ENCODE data around the gene CDC20B. TPM values are rescaled to one million over a fixed set of nuclear protein-coding genes. Genes with fewer than 3 reads are reported as not detected.

Gene CDC20B, protein sequence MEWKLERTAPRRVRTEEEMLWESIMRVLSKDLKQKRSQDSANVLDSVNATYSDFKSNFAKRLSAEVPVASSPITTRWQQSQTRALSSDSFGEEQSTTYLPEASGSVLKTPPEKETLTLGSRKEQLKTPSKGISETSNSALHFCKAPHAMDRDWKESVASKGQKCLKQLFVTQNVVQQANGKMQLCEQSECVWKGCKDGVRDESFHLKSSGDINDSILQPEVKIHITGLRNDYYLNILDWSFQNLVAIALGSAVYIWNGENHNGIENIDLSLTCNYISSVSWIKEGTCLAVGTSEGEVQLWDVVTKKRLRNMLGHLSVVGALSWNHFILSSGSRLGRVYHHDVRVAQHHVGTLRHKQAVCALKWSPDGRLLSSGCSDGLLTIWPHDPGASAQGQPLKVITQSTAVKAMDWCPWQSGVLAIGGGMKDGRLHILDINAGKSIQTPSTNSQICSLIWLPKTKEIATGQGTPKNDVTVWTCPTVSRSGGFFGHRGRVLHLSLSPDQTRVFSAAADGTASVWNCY
- total RNA-seq: under 1 TPM in 1 of 2 donors, not detected in 1; 0.28 TPM
- polyA plus RNA-seq: not detected

DNA sequence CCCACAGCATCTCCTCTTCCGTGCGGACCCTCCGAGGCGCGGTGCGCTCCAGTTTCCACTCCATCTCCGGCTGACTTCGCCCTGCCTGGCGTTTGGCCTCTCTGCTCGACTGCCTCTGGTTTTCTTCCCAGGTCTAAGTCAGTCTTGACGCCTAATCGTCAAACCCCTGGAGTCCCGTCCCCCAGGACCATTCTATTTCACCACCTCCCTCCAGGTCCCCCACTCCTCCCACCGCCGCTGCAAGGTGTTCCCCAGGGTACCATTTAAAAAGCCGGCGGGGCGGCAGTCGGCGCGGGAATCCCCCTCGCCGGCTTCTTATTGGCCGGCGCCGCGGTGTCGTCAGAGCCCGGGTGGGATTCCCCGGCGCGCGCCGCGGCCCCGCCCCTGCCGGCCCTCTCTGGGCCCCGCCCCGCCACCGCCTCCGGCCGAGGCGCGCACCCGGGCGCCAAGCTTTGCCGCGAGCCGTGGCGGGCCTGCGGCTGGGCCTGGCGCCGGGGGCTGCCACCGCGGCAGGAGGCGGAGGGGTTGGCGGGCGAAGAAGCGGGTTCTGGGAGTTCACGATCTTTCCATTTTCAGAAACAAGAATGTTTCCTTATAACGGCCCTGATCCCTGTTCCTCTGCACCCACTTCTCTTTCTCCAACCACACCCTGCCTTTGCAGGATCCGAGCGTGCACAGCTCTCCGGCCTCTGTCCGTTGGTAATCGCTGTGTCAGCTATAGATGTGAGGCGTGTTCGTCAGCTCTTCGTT lies at the start of gene CDC20B:
TSS of gene CDC20B (minus strand) at position 241 of the 750 bp plus-strand sequence. CDS start at position 64, 177 bp downstream.
- peaks cover 10 to 32% (median 29%) of the 10 kb centered on the region in 4 donors for H3K4me1 ChIP-seq (ENCODE audit: control insufficient read depth in 4 of 4, insufficient read depth in 4 of 4, low read length in 3 of 4)
- peak within 1 kb of the TSS; percentile 37 to 59 (median 57) for H3K4me3 ChIP-seq (ENCODE audit: low read depth in 1 of 3, low read length in 3 of 3)
- peaks cover 0 to 10% (median 2%) of the 10 kb centered on the region in 4 donors for H3K27me3 ChIP-seq (ENCODE audit: control insufficient read depth in 4 of 4, insufficient read depth in 4 of 4, low read length in 3 of 4)
- WGBS: under 1% methylated on average over 69 of the region's 69 CpGs
- DNase-seq (ENCODE audit: low spot score): peak; percentile 76
- no peak for TF ChIP-seq YY1 (IDR thresholded peaks at IDR 0.05)
- TF ChIP-seq TAF1 (conservative IDR thresholded peaks at IDR 0.05): no peak
- no peak for TF ChIP-seq HNF4G (IDR thresholded peaks at IDR 0.05)
- no peak for TF ChIP-seq JUND (IDR thresholded peaks at IDR 0.05)
- TF ChIP-seq RAD21 (IDR thresholded peaks at IDR 0.05): no peak
- TF ChIP-seq NR2F2 (IDR thresholded peaks at IDR 0.05): no peak
- TF ChIP-seq, protein P1, sequence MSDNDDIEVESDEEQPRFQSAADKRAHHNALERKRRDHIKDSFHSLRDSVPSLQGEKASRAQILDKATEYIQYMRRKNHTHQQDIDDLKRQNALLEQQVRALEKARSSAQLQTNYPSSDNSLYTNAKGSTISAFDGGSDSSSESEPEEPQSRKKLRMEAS (IDR thresholded peaks at IDR 0.05): no peak
- TF ChIP-seq HNF4A (conservative IDR thresholded peaks at IDR 0.05): no peak
- no peaks in the 10 kb centered on the region for H3K36me3 ChIP-seq (ENCODE audit: control insufficient read depth in 4 of 4, insufficient read depth in 3 of 4, low read depth in 1 of 4, low read length in 3 of 4)
- no peak within 1 kb of the TSS for H3K9ac ChIP-seq (ENCODE audit: low read depth in 1 of 2, low read length in 2 of 2)
- no peaks in the 10 kb centered on the region for H3K9me3 ChIP-seq (ENCODE audit: control insufficient read depth in 4 of 4, low read length in 3 of 4)
- H3K27ac ChIP-seq (ENCODE audit: low read depth in 1 of 2, low read length in 2 of 2): no peak within 1 kb of the TSS

DNA sequence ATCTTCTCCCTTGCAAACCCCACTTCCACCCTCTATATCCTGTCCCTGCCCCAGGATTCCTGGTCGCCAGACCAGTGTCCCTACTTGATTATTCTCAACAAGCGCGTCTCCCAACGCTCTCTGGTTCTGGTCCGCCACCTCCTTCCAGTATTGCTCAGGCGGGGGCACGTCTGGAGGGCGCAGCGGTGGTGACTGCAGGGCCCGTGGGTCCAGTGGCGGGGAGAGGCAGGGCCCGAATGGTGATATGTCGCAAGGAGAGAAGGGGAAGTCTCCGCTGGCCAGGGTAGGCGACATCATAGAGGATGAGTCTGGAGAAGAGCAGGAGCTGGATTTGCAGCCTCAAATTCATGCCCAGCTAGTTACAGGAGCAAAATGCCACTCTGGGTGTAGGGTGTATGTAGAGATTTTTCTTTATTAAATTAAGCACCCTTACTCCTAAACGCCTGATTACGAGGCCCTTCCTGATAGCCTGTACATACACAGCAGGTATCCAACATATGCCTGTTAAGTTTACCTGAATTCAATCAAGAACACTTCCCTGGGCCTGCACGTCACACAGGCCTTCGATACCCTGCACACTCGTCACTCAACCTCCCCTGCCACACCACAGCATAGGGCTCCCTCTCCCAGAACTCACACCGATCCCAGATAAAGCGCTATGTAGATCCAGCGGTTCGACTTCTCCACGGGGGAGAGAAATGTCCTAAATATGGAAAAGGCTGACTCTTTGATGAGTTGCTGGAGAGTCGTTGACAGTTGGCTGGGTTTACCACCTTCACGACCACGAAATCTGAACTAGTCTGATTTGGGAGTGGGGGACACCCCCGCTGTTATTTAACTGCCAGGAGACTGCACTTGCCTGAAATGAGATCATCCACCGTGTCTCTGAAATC lies 49.4 kb upstream of the CDC20B start:
- Histone ChIP-seq H3K4me1 (ENCODE audit: control insufficient read depth in 4 of 4, insufficient read depth in 4 of 4, low read length in 3 of 4) (peaks cover under 1 to 19% (median 8%) of the 10 kb centered on the region in 4 donors), H3K27ac (ENCODE audit: low read depth in 1 of 2, low read length in 2 of 2) (no peak overlapping the region), H3K9me3 (ENCODE audit: control insufficient read depth in 4 of 4, low read length in 3 of 4) (peaks cover 0 to 10% (median 0%) of the 10 kb centered on the region in 4 donors)

More for the DNA sequence above, 49.4 kb upstream of the CDC20B start:
- Histone ChIP-seq H3K36me3 (ENCODE audit: control insufficient read depth in 4 of 4, insufficient read depth in 3 of 4, low read depth in 1 of 4, low read length in 3 of 4) (no peaks in the 10 kb centered on the region), H3K4me3 (ENCODE audit: low read depth in 1 of 3, low read length in 3 of 3) (no peak overlapping the region), H3K27me3 (ENCODE audit: control insufficient read depth in 4 of 4, insufficient read depth in 4 of 4, low read length in 3 of 4) (peaks cover 2 to 22% (median 14%) of the 10 kb centered on the region in 4 donors), H3K9ac (ENCODE audit: low read depth in 1 of 2, low read length in 2 of 2) (no peak overlapping the region)
- WGBS: 22% methylated on average over 30 of the region's 30 CpGs
- no peak for DNase-seq (ENCODE audit: low spot score)
- no peak for TF ChIP-seq RAD21 (IDR thresholded peaks at IDR 0.05)
- TF ChIP-seq FOXA1 (IDR thresholded peaks at IDR 0.05): no peak
- TF ChIP-seq, protein P2, sequence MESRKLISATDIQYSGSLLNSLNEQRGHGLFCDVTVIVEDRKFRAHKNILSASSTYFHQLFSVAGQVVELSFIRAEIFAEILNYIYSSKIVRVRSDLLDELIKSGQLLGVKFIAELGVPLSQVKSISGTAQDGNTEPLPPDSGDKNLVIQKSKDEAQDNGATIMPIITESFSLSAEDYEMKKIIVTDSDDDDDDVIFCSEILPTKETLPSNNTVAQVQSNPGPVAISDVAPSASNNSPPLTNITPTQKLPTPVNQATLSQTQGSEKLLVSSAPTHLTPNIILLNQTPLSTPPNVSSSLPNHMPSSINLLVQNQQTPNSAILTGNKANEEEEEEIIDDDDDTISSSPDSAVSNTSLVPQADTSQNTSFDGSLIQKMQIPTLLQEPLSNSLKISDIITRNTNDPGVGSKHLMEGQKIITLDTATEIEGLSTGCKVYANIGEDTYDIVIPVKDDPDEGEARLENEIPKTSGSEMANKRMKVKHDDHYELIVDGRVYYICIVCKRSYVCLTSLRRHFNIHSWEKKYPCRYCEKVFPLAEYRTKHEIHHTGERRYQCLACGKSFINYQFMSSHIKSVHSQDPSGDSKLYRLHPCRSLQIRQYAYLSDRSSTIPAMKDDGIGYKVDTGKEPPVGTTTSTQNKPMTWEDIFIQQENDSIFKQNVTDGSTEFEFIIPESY (IDR thresholded peaks at IDR 0.05): no peak
- TF ChIP-seq EGR1 (IDR thresholded peaks at IDR 0.05; ENCODE audit: low read depth in 2 of 2): no peak
- no peak for TF ChIP-seq TAF1 (conservative IDR thresholded peaks at IDR 0.05)
- no peak for TF ChIP-seq GABPA (IDR thresholded peaks at IDR 0.05 in 1 of 2, conservative IDR thresholded peaks at IDR 0.05 in 1 of 2)
- TF ChIP-seq, protein P3, sequence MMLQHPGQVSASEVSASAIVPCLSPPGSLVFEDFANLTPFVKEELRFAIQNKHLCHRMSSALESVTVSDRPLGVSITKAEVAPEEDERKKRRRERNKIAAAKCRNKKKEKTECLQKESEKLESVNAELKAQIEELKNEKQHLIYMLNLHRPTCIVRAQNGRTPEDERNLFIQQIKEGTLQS (IDR thresholded peaks at IDR 0.05): no peak
- TF ChIP-seq, protein P4, sequence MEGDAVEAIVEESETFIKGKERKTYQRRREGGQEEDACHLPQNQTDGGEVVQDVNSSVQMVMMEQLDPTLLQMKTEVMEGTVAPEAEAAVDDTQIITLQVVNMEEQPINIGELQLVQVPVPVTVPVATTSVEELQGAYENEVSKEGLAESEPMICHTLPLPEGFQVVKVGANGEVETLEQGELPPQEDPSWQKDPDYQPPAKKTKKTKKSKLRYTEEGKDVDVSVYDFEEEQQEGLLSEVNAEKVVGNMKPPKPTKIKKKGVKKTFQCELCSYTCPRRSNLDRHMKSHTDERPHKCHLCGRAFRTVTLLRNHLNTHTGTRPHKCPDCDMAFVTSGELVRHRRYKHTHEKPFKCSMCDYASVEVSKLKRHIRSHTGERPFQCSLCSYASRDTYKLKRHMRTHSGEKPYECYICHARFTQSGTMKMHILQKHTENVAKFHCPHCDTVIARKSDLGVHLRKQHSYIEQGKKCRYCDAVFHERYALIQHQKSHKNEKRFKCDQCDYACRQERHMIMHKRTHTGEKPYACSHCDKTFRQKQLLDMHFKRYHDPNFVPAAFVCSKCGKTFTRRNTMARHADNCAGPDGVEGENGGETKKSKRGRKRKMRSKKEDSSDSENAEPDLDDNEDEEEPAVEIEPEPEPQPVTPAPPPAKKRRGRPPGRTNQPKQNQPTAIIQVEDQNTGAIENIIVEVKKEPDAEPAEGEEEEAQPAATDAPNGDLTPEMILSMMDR (IDR thresholded peaks at IDR 0.05; ENCODE audit: low read depth, low read length, missing input control): no peak
- TF ChIP-seq SP1 (IDR thresholded peaks at IDR 0.05): no peak
- no peak for TF ChIP-seq RXRA (IDR thresholded peaks at IDR 0.05)
- no peak for TF ChIP-seq HNF4G (IDR thresholded peaks at IDR 0.05)
- no peak for TF ChIP-seq NR2F2 (IDR thresholded peaks at IDR 0.05)
- no peak for TF ChIP-seq HNF4A (conservative IDR thresholded peaks at IDR 0.05)
- TF ChIP-seq YY1 (IDR thresholded peaks at IDR 0.05): no peak
- TF ChIP-seq, protein P5, sequence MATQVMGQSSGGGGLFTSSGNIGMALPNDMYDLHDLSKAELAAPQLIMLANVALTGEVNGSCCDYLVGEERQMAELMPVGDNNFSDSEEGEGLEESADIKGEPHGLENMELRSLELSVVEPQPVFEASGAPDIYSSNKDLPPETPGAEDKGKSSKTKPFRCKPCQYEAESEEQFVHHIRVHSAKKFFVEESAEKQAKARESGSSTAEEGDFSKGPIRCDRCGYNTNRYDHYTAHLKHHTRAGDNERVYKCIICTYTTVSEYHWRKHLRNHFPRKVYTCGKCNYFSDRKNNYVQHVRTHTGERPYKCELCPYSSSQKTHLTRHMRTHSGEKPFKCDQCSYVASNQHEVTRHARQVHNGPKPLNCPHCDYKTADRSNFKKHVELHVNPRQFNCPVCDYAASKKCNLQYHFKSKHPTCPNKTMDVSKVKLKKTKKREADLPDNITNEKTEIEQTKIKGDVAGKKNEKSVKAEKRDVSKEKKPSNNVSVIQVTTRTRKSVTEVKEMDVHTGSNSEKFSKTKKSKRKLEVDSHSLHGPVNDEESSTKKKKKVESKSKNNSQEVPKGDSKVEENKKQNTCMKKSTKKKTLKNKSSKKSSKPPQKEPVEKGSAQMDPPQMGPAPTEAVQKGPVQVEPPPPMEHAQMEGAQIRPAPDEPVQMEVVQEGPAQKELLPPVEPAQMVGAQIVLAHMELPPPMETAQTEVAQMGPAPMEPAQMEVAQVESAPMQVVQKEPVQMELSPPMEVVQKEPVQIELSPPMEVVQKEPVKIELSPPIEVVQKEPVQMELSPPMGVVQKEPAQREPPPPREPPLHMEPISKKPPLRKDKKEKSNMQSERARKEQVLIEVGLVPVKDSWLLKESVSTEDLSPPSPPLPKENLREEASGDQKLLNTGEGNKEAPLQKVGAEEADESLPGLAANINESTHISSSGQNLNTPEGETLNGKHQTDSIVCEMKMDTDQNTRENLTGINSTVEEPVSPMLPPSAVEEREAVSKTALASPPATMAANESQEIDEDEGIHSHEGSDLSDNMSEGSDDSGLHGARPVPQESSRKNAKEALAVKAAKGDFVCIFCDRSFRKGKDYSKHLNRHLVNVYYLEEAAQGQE (IDR thresholded peaks at IDR 0.05): no peak

Measured in liver (tissue), 9 donors.